ENCODE measurements around the gene ASPDH. TPM values are rescaled to one million over a fixed set of nuclear protein-coding genes. Genes with fewer than 3 reads are reported as not detected.

The ASPDH gene
- total RNA-seq, 1 experiment from 2014 or later = not detected

- TF ChIP-seq ZNF281 (CRISPR knock-in tag; IDR thresholded peaks at IDR 0.05) = peak; percentile 58; the same call in 1 of the 2 replicates
Observed at GRCh38 chr19:50511069-50511822, 2.5 kb downstream of the ASPDH start, which contains the start of gene JOSD2 (continued).

GRCh38 chr19:50510700-50511068, 3.0 kb downstream of the ASPDH start:
- Mint-ChIP-seq H3K36me3 (no peaks in the 10 kb centered on the region), H3K9me3 (no peaks in the 10 kb centered on the region), H3K27ac (no peak overlapping the region), H3K27me3 (ENCODE audit: low read depth) (peaks cover 39% of the 10 kb centered on the region), H3K4me1 (peaks cover 14% of the 10 kb centered on the region), H3K4me3 (peak overlapping the region; percentile 82)
- TF ChIP-seq SP1 (CRISPR knock-in tag; conservative IDR thresholded peaks at IDR 0.05) = no peak
- no peak for TF ChIP-seq MAX (CRISPR knock-in tag; IDR thresholded peaks at IDR 0.05)
- no peak for TF ChIP-seq NR2C2 (CRISPR knock-in tag; IDR thresholded peaks at IDR 0.05)
- TF ChIP-seq GABPB1 (CRISPR knock-in tag; IDR thresholded peaks at IDR 0.05) = no peak
- TF ChIP-seq E2F4 (CRISPR knock-in tag; IDR thresholded peaks at IDR 0.05; ENCODE audit: borderline replicate concordance, low read depth) = no peak
- TF ChIP-seq ATF6 (CRISPR knock-in tag; IDR thresholded peaks at IDR 0.05) = no peak
- TF ChIP-seq NR3C1 (CRISPR knock-in tag; conservative IDR thresholded peaks at IDR 0.05; ENCODE audit: low read depth) = no peak
- TF ChIP-seq ZNF232 (CRISPR knock-in tag; IDR thresholded peaks at IDR 0.05) = no peak
- no peak for TF ChIP-seq MYBL2 (CRISPR knock-in tag; IDR thresholded peaks at IDR 0.05)
- TF ChIP-seq ZNF317 (CRISPR knock-in tag; IDR thresholded peaks at IDR 0.05; ENCODE audit: borderline replicate concordance, low read depth) = no peak
- DNase-seq (ENCODE audit: low spot score) (no peak), ATAC-seq (peak; percentile 52)
- POLR2A ChIA-PET = interaction anchor here (0.7 to 1.0 kb wide), 4 partner anchors 14 to 211 kb away, joined by 3 to 4 read pairs (median 3); no protein-coding TSS in a partner anchor
- CTCF ChIA-PET = interaction anchor here (0.8 to 3.4 kb wide), 19 partner anchors 8 to 363 kb away, joined by 3 to 23 read pairs (median 5); partner anchors contain the start of genes C19orf81, CLEC11A and KCNC3

- Mint-ChIP-seq H3K27me3 (ENCODE audit: low read depth) (peaks cover 37% of the 10 kb centered on the region), H3K4me1 (peaks cover 14% of the 10 kb centered on the region), H3K36me3 (no peaks in the 10 kb centered on the region), H3K9me3 (no peaks in the 10 kb centered on the region), H3K4me3 (peak overlapping the region; percentile 82), H3K27ac (no peak overlapping the region)
- no peak for ATAC-seq
- DNase-seq (ENCODE audit: low spot score) = no peak
- POLR2A ChIA-PET = interaction anchor here (0.8 kb wide), 1 partner anchor 211 kb away, joined by 3 read pairs; no protein-coding TSS in a partner anchor
- CTCF ChIA-PET = interaction anchor here (0.8 to 3.4 kb wide), 8 partner anchors 8 to 219 kb away, joined by 3 to 23 read pairs (median 5); partner anchors contain the start of gene CLEC11A
- TF ChIP-seq E2F1 (CRISPR knock-in tag; IDR thresholded peaks at IDR 0.05) = no peak
- TF ChIP-seq ZBTB43 (CRISPR knock-in tag; IDR thresholded peaks at IDR 0.05) = no peak
- no peak for TF ChIP-seq NR3C1 (CRISPR knock-in tag; conservative IDR thresholded peaks at IDR 0.05; ENCODE audit: low read depth)
- no peak for TF ChIP-seq E2F5 (CRISPR knock-in tag; IDR thresholded peaks at IDR 0.05)
- no peak for TF ChIP-seq NFATC4 (CRISPR knock-in tag; IDR thresholded peaks at IDR 0.05)
- no peak for TF ChIP-seq PREB (CRISPR knock-in tag; IDR thresholded peaks at IDR 0.05; ENCODE audit: borderline replicate concordance)
- no peak for TF ChIP-seq PRRX2 (CRISPR knock-in tag; IDR thresholded peaks at IDR 0.05)
- TF ChIP-seq MAX (CRISPR knock-in tag; IDR thresholded peaks at IDR 0.05) = no peak
- no peak for TF ChIP-seq USF1 (CRISPR knock-in tag; IDR thresholded peaks at IDR 0.05)
Observed at GRCh38 chr19:50510121-50510670, 3.5 kb downstream of the ASPDH start.

Measured in WTC11 (cell line).